Measurements from ENCODE around the gene MRPL1.

DNA sequence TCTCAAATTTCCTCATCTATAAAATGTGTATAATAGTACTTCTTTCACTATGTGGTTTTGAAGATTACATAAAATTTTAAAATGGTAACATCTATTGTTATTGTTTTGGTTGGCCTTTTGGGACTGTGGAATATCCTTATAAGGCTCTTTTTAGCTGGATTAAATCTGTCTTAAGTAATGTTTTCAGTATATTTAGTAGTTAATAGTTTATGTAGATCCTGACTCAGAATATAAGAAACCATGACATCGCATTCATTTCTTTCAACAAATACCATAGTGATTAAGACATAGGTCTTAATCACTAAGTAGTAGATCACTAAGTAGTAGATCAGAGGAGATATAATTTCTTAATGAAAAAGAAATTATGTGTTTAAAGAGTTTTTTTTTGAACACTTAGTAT, 48.5 kb downstream of the MRPL1 start:
- TF ChIP-seq SUZ12 (IDR thresholded peaks at IDR 0.05; ENCODE audit: extremely low read depth, insufficient read depth, insufficient read length): no peak
- no peak for TF ChIP-seq ZNF274 (IDR thresholded peaks at IDR 0.05; ENCODE audit: low read depth, low read length)

Measured in NT2/D1 (cell line).